Caco-2 (cell line): ENCODE measurements around the gene MED31. TPM values are rescaled to one million over a fixed set of nuclear protein-coding genes. Genes with fewer than 3 reads are reported as not detected.
"Not testable (repeated sequence)": the region's sequence is repeated elsewhere in the genome, so short reads cannot be mapped to it uniquely, and the experiment has no call there.

Experiments used
- BruUV-seq: library from RNA; stranded (reverse); fragments of 400-500 nt; replicated peaks from 2 replicates; lab custom pipeline; 2021; lab: Mats Ljungman, UMichigan
- CTCF ChIA-PET: fragments of 300-600 bp; sonication (Branson Sonifier 250); formaldehyde crosslinking; loops from one replicate; lab custom pipeline; 2022; ENCODE audit warnings: antibody characterized with exemption; lab: Charles Lee
- POLR2A ChIA-PET: fragments of 300-600 bp; sonication (Branson Sonifier 250); formaldehyde crosslinking; loops from one replicate; lab custom pipeline; 2022; ENCODE audit warnings: antibody characterized with exemption; lab: Charles Lee
- DNase-seq, 2 experiments: peaks; one replicate each; pipeline versions ENCODE4 v3.0.0 to v3.0.0-alpha.2; 2020 to 2022
- H3K27me3 ChIP-seq: replicated peaks from 2 replicates; pipeline ENCODE4 v1.6.0; 2011; ENCODE audit warnings: low read length; ENCODE audit not compliant: control insufficient read depth, insufficient read depth
- H3K36me3 ChIP-seq: 2 replicates; pipeline ENCODE4 v1.5.1; 2011; ENCODE audit warnings: low read length; ENCODE audit not compliant: control insufficient read depth, insufficient read depth
- H3K4me1 ChIP-seq: fragments of 250-450 bp; sonication (Bioruptor Pico); 2 replicates; pipeline ENCODE4 v1.5.1; 2020; ENCODE audit warnings: mild to moderate bottlenecking
- H3K4me3 ChIP-seq: 2 replicates; pipeline ENCODE4 v1.5.1; 2011; ENCODE audit warnings: low read depth, mild to moderate bottlenecking, control low read depth, low read length
- H3K9me3 ChIP-seq: fragments of 250-450 bp; sonication (Bioruptor Pico); 2 replicates; pipeline ENCODE4 v1.5.1; 2020; ENCODE audit warnings: mild to moderate bottlenecking, moderate library complexity
- H3K27ac Mint-ChIP-seq: one replicate; pipeline ENCODE4 v1.8.0; 2022; ENCODE audit warnings: mixed read lengths; ENCODE audit not compliant: unreplicated experiment
- H3K27me3 Mint-ChIP-seq: one replicate; pipeline ENCODE4 v1.8.0; 2022; ENCODE audit warnings: mixed read lengths; ENCODE audit not compliant: insufficient read depth, unreplicated experiment
- H3K36me3 Mint-ChIP-seq: one replicate; pipeline ENCODE4 v1.8.0; 2022; ENCODE audit warnings: mild to moderate bottlenecking, mixed read lengths; ENCODE audit not compliant: insufficient read depth, unreplicated experiment
- H3K4me1 Mint-ChIP-seq: one replicate; pipeline ENCODE4 v1.8.0; 2022; ENCODE audit warnings: low read depth, mixed read lengths; ENCODE audit not compliant: unreplicated experiment
- H3K4me3 Mint-ChIP-seq: one replicate; pipeline ENCODE4 v1.8.0; 2022; ENCODE audit warnings: mild to moderate bottlenecking, moderate library complexity, mixed read lengths; ENCODE audit not compliant: unreplicated experiment
- H3K9me3 Mint-ChIP-seq: one replicate; pipeline ENCODE4 v1.8.0; 2022; ENCODE audit warnings: mixed read lengths; ENCODE audit not compliant: unreplicated experiment
- intact Hi-C: fragments of 100-400 bp; cut with micrococcal nuclease; formaldehyde crosslinking; loops from one replicate; pipeline ENCODE4 v1.10.0; 2022; ENCODE audit not compliant: unreplicated experiment
- total RNA-seq: library from RNA; stranded (reverse); gene quantifications from 2 replicates; pipeline ENCODE4 v1.2.3, GENCODE V29; 2022
- TF ChIP-seq, protein P1 (sequence below), 2 experiments: fragments of 200-600 bp in 1 of 2; IDR thresholded peaks; 1 replicate in 1 of 2; 2 replicates in 1 of 2; pipeline versions ENCODE4 v1.5.1 to v1.8.0; 2011 to 2022; ENCODE audit warnings: antibody characterized with exemption in 1 of 2, control low read depth in 1 of 2, inconsistent platforms in 1 of 2, low read depth in 1 of 2, low read length in 1 of 2, mild to moderate bottlenecking in 1 of 2, moderate library complexity in 1 of 2; ENCODE audit not compliant: insufficient read depth in 1 of 2, severe bottlenecking in 1 of 2, unreplicated experiment in 1 of 2

The MED31 gene
- total RNA-seq, 1 experiment from 2014 or later, result 9.5 TPM

DNA sequence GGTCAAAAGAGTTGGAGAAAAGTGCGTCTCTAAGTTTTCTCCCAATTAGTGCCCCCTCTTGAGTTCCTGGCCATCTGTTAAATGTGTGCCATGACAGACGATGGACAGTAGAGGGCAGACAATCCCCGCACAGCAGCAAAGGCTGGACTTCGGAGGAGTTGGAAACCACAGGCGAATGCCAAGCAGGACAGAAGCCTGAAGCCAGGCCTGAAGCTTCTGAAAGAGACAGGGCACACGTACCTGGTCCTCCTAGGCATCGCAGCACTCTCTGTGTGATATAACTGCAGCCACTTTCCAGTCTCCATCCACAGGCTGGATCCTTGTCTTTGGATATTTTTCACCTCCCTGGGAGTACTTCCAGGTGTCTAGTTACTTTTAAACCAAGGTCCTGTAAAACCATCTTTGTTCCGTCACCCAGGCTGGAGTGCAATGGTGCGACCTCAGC, 14.7 kb upstream of the MED31 start:
- no peak overlapping the region for H3K4me3 ChIP-seq
- Mint-ChIP-seq H3K4me1 (no peaks in the 10 kb centered on the region), H3K36me3 (no peaks in the 10 kb centered on the region), H3K9me3 (no peaks in the 10 kb centered on the region), H3K27me3 (no peaks in the 10 kb centered on the region), H3K4me3 (no peak overlapping the region), H3K27ac (no peak overlapping the region)
- intact Hi-C loops, result loop anchor here (2.0 to 10.0 kb wide), 4 partner anchors 46 to 339 kb away; partner anchors contain the start of gene SLC13A5
- POLR2A ChIA-PET, result no interaction called here
- no peaks in the 10 kb centered on the region for H3K4me1 ChIP-seq
- no peaks in the 10 kb centered on the region for H3K36me3 ChIP-seq
- DNase-seq, result peak; percentile 66 to 69
- H3K27me3 ChIP-seq, result no peaks in the 10 kb centered on the region
- no peaks in the 10 kb centered on the region for H3K9me3 ChIP-seq
- CTCF ChIA-PET, result interaction anchor here (0.6 to 1.4 kb wide), 3 partner anchors 34 to 178 kb away, joined by 3 to 6 read pairs (median 6); partner anchors contain the start of gene TEKT1
- TF ChIP-seq, protein P1, sequence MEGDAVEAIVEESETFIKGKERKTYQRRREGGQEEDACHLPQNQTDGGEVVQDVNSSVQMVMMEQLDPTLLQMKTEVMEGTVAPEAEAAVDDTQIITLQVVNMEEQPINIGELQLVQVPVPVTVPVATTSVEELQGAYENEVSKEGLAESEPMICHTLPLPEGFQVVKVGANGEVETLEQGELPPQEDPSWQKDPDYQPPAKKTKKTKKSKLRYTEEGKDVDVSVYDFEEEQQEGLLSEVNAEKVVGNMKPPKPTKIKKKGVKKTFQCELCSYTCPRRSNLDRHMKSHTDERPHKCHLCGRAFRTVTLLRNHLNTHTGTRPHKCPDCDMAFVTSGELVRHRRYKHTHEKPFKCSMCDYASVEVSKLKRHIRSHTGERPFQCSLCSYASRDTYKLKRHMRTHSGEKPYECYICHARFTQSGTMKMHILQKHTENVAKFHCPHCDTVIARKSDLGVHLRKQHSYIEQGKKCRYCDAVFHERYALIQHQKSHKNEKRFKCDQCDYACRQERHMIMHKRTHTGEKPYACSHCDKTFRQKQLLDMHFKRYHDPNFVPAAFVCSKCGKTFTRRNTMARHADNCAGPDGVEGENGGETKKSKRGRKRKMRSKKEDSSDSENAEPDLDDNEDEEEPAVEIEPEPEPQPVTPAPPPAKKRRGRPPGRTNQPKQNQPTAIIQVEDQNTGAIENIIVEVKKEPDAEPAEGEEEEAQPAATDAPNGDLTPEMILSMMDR (IDR thresholded peaks at IDR 0.05; ENCODE audit: insufficient read depth in 1 of 2, low read depth in 1 of 2, low read length in 1 of 2, severe bottlenecking in 1 of 2, unreplicated experiment in 1 of 2), result peak; percentile 47 to 81
- BruUV-seq, result no TSS peak

DNA sequence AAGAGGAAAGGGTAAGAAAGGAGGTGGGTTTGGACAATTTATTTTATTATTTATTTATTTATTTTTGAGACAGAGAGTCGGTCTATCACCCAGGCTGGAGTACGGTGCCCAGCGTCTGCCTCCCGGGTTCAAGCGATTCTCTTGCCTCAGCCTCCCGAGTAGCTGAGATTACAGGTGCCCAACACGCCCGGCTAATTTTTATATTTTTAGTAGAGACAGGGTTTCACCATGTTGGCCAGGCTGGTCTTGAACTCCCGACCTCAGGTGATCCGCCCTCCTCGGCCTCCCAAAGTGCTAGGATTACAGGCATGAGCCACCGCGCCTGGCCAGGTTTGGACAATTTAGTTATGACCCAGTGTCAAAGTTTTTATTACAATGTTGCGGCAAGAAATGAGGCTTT, 11.8 kb upstream of the MED31 start:
- POLR2A ChIA-PET, H3K4me3 Mint-ChIP-seq, H3K27me3 Mint-ChIP-seq: not testable (repeated sequence)

DNA sequence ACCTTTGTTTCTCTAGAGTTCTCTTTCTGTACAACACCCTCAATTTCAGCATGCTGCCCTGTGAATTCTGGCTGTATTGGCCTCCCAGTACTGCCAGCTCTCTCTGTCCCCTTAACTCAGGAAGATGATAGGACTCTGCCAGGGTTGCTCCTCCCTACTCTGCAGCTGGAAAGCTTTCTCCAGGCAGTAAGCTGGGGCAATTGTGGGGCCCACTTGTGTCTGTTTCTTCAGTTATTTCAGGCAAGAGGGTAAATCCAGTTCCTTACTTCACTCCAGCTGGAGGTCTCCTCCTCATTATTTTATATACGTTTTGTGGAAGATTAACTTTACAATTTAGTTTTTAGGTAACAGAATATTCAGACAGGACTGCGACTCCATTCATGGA, 10.1 kb upstream of the MED31 start:
- no TSS peak for BruUV-seq
- TF ChIP-seq, protein P1 (IDR thresholded peaks at IDR 0.05; ENCODE audit: insufficient read depth in 1 of 2, low read depth in 1 of 2, low read length in 1 of 2, severe bottlenecking in 1 of 2, unreplicated experiment in 1 of 2), result no peak
- Mint-ChIP-seq H3K4me3 (no peak overlapping the region), H3K9me3 (no peaks in the 10 kb centered on the region), H3K36me3 (peaks cover 8% of the 10 kb centered on the region), H3K4me1 (no peaks in the 10 kb centered on the region), H3K27me3 (no peaks in the 10 kb centered on the region), H3K27ac (no peak overlapping the region)
- DNase-seq, result no peak
- CTCF ChIA-PET, result no interaction called here
- no peak overlapping the region for H3K4me3 ChIP-seq
- H3K27me3 ChIP-seq, result no peaks in the 10 kb centered on the region
- intact Hi-C loops, result loop anchor here (10.0 kb wide), 1 partner anchor 343 kb away; no protein-coding TSS in a partner anchor
- no peaks in the 10 kb centered on the region for H3K36me3 ChIP-seq
- H3K4me1 ChIP-seq, result no peaks in the 10 kb centered on the region
- POLR2A ChIA-PET, result no interaction called here
- H3K9me3 ChIP-seq, result no peaks in the 10 kb centered on the region

More for the DNA sequence above, 11.8 kb upstream of the MED31 start:
- H3K4me3 ChIP-seq, H3K4me1 ChIP-seq, H3K36me3 Mint-ChIP-seq, DNase-seq, H3K4me1 Mint-ChIP-seq, H3K27ac Mint-ChIP-seq, H3K27me3 ChIP-seq, CTCF ChIA-PET, H3K9me3 ChIP-seq, H3K36me3 ChIP-seq, H3K9me3 Mint-ChIP-seq, BruUV-seq: not testable (repeated sequence)
- intact Hi-C loops, result loop anchor here (10.0 kb wide), 1 partner anchor 342 kb away; no protein-coding TSS in a partner anchor
